ENCODE data around the gene PLEKHM2.
A peak's percentile ranks its signal among the peaks of the same experiment; 100 is the strongest.

Gene PLEKHM2

DNA sequence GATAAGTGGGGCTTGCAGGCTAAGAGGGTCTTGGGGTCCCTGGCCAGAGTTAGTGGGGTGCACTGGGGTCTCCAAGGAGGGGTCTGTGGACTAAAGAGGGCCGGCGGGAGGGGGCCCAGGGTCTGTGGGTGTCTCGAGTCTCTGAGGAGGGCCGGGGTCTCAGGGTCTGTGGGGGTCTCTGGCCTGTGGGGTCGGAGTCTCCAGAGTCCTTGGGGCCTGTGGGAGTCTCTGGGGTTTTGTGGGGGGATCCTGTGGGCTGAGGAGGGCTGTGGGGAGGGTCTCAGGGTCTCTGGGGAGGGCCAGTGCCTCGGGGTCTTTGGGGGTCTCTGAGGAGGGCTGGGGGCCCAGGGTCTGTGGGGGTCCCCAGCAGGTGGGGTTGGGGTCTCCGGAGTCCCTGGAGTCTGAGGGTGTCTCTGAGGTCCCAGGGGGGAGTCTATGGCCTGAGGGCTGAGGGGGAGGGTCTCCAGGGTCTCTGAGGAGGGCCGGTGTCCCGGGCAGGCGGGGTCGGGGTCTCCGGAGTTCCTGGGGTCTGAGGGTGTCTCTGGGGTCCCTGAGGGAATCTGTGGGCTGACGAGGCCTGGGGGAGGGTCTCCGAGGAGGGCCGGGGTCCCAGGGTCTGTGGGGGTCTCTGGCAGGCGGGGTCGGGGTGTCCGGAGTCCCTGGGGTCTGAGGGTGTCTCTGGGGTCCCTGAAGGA is 628 bp upstream of the PLEKHM2 start:
- peak overlapping the region; percentile 59 for H3K4me3 ChIP-seq (ENCODE audit: low read length)
- DNase-seq (ENCODE audit: low read depth) = no peak
- TF ChIP-seq, protein P1, sequence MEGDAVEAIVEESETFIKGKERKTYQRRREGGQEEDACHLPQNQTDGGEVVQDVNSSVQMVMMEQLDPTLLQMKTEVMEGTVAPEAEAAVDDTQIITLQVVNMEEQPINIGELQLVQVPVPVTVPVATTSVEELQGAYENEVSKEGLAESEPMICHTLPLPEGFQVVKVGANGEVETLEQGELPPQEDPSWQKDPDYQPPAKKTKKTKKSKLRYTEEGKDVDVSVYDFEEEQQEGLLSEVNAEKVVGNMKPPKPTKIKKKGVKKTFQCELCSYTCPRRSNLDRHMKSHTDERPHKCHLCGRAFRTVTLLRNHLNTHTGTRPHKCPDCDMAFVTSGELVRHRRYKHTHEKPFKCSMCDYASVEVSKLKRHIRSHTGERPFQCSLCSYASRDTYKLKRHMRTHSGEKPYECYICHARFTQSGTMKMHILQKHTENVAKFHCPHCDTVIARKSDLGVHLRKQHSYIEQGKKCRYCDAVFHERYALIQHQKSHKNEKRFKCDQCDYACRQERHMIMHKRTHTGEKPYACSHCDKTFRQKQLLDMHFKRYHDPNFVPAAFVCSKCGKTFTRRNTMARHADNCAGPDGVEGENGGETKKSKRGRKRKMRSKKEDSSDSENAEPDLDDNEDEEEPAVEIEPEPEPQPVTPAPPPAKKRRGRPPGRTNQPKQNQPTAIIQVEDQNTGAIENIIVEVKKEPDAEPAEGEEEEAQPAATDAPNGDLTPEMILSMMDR (conservative IDR thresholded peaks at IDR 0.05; ENCODE audit: low read depth, low read length) = no peak

DNA sequence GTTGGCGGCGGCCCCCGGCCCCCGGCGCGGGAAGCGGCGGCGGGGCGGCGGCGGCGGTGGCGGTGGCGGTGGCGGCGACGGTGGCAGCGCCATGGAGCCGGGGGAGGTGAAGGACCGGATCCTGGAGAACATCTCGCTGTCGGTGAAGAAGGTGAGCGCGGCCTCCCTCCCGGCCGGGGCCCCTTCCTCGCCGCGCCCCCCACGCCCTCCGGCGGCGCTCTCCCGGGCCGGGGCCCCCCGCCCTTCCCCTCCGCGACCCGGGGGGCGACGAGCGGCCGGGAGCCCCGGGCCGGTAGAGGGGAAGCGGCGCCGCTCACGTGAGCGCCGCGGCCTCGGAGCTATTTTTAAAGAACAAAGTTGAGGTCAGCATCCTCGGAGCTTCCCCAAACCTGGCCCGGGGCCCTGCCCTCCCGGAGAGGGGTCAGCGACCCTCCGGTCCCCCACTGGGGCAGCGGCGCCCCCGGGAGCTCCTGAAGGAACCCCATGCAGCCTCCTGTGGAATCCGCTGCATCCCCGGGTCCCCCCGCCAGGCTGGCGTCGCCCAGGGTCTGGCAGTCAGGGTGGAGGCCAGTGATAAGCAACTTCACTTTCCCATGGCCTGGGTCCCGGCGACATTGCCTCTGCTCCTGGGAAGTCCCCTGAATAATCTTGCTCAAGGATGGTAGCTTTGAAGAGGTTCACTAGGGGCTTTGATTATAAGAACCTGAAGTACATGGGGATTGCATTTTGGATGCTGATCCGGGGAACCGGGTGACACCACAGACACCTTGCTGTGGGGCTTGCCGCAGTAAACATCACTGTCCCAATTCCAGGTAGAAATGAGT is 560 bp downstream of the PLEKHM2 start:
- TF ChIP-seq, protein P1 (conservative IDR thresholded peaks at IDR 0.05; ENCODE audit: low read depth, low read length) = no peak
- H3K4me3 ChIP-seq (ENCODE audit: low read length) = peak overlapping the region; percentile 83
- DNase-seq (ENCODE audit: low read depth) = no peak

DNA sequence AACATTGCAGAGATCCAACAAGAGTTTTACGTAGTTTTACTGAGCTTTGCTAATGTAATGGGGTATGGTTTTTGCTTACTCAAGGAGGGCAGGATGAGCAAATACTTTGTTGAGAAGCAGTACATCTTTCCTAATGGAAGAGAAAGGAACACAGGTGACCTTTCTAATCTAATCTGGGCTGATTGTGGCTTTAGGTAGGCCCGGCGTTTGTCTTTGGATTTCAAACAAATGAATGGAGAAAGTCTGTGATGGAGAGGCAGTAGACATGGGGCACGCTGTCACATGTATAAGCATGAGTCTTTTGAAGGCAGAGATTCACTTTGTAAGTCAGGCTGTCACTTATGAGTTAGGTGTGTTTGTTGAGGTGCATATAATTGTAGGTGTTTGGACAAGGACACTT is 1.7 kb downstream of the PLEKHM2 start:
- TF ChIP-seq, protein P1 (conservative IDR thresholded peaks at IDR 0.05; ENCODE audit: low read depth, low read length) = no peak
- H3K4me3 ChIP-seq (ENCODE audit: low read length) = peak overlapping the region; percentile 83
- DNase-seq (ENCODE audit: low read depth) = no peak

DNA sequence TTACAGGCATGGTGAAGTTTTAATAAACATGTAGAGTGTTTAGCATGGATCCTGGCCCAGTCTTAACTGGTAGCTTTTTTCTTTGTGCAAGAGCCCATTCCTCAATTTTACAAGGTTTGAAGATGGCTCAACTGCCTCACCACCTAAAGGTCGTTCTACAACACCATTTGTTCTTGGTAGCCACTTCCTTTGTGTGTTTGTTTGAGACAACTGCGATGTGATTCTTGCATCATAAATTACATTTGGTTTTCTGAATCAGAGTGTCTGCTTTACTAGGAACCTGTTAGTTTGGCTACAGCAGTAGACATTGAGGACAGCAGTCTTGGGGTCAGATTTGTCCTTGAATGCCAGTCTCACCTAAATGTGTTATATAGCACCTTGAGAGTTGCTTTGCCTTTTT is 3.3 kb downstream of the PLEKHM2 start:
- no peak for DNase-seq (ENCODE audit: low read depth)
- H3K4me3 ChIP-seq (ENCODE audit: low read length) = no peak overlapping the region
- TF ChIP-seq, protein P1 (conservative IDR thresholded peaks at IDR 0.05; ENCODE audit: low read depth, low read length) = no peak

DNA sequence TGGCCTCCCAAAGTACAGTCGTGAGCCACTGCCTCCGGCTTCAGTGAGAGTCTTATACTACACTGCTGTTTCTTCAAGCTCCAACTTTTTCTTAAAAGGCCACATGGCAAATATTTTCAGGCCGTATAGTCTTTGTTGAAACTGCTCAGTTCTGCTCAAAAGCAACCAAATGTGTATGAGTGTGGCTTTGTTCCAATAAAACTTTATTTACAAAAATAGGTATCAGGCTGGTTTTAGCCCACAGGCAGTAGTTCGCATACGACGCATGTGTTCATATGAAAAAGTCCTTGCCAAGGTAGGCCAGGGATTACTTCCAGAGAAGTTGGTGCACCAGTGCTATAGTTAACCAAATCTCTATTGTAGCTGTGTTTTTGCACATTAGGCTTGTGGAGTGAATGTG is 6.2 kb downstream of the PLEKHM2 start:
- TF ChIP-seq, protein P1 (conservative IDR thresholded peaks at IDR 0.05; ENCODE audit: low read depth, low read length) = no peak
- no peak overlapping the region for H3K4me3 ChIP-seq (ENCODE audit: low read length)
- no peak for DNase-seq (ENCODE audit: low read depth)

DNA sequence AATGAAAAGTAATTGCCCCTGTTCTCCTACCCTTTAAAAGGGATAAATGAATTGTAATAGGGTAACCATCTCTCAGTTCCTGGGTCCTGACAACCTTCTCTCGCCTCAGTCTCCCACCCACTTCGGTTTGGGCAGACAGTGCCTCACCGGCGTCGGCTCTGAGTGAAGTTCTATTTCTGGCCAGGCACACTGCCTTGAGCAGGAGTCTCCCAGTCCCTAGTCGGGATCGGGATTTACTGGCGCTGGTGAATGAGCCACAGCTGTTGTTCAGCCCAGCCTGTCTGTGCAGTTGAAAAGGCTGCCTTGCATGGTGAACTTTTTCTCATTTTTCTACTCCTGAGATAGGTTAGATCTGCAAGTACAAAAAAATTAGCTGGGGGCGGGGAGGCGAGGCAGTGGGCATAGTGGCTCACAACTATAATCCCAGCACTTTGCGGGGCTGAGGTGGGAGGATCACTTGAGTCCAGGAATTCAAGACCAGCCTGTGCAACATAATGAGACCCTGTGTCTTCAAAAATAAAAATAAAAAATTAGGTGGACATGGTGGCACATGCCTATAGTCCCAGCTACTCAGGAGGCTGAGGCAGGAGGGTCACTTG is 7.4 kb downstream of the PLEKHM2 start:
- DNase-seq (ENCODE audit: low read depth) = no peak
- H3K4me3 ChIP-seq (ENCODE audit: low read length) = no peak overlapping the region
- TF ChIP-seq, protein P1 (conservative IDR thresholded peaks at IDR 0.05; ENCODE audit: low read depth, low read length) = no peak

All from retinal pigment epithelial cell (primary cell).